Endometrial microvascular endothelial cells (primary cell): Measurements from ENCODE around the gene CCDC138. TPM values are rescaled to one million over a fixed set of nuclear protein-coding genes. Genes with fewer than 3 reads are reported as not detected.

Source experiments
- in situ Hi-C: cut with HindIII; loops from 2 replicates; pipeline ENCODE4 v1.10.0; 2017; ENCODE audit warnings: low sequenced_read_pairs, low pct_unique_long_range_greater_than_20kb; ENCODE audit errors: inconsistent ontology term
- total RNA-seq: library from RNA; depleted of rRNA; stranded (reverse); fragments of >200 nt; gene quantifications from one replicate; pipeline ENCODE4 v1.2.3, GENCODE V29; 2015; ENCODE audit errors: inconsistent ontology term

CCDC138 gene
- total RNA-seq, 1 donor from 2014 or later, result 9.8 TPM

DNA sequence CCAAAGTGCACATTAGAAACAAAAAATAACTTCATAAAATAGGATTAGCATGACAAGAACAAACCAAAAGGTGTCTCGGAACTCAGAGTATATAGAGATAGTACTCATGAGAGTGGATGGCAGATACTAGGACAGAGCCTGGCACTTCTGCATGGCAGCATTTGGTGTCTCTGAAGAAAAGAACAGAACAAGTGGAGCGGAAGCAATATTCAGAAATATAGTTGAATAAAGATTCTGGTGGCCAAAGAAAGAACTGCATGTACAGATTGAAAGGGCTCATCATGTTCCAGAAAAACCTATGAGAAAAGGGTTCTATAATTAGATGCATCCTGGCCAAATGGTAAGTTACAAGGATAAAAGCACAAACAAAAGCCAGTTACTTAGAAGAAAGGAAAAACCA lies 90.9 kb downstream of the CCDC138 start:
- in situ Hi-C loops, result no loop called here

GRCh38 chr2:108878276-108878675 lies 91.7 kb downstream of the CCDC138 start:
- in situ Hi-C loops, result no loop called here

- in situ Hi-C loops, result no loop called here
Observed at GRCh38 chr2:108884619-108885018, 98.0 kb downstream of the CCDC138 start.

DNA sequence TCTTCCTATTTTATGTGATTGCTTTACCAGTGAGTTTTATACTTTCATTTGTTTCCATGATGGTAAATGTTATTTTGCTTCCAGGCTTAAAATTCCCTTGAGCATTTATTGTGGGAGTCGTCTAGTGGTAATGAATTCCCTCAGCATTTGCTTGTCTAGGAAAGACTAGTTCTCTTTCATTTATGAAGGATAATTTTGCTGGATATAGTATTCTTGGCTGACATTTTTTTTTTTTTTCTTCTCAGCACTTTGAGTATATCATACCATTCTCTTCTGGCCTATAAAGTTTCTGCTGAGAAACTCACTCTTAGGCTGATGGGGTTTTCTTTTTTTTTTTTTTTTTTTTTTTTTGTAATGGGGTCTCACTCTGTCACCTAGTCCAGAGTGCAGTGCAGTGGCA lies 103.3 kb downstream of the CCDC138 start:
- in situ Hi-C loops, result no loop called here

- in situ Hi-C loops, result no loop called here
Observed at GRCh38 chr2:108893277-108893676, 106.7 kb downstream of the CCDC138 start.

DNA sequence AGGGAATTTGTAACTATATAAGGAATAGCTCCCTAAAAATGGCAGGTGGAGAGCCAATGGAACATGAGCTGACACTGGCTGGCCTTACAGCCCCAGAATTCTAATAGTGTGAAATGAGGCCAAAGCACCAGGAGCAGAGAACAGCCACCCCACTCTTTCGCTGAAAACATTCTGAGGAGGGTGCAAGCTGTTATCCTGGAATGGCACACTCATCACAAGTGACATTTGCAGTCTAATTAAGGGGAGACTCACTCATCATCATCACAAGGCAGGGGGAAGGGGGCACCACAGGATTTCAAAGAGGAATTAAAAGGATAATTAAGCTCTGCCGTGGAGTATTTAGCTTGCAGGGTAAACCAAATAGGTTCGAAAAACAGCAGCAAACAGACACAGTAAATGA lies 108.2 kb downstream of the CCDC138 start:
- in situ Hi-C loops, result no loop called here

GRCh38 chr2:108895188-108895587 lies 108.6 kb downstream of the CCDC138 start:
- in situ Hi-C loops, result no loop called here

DNA sequence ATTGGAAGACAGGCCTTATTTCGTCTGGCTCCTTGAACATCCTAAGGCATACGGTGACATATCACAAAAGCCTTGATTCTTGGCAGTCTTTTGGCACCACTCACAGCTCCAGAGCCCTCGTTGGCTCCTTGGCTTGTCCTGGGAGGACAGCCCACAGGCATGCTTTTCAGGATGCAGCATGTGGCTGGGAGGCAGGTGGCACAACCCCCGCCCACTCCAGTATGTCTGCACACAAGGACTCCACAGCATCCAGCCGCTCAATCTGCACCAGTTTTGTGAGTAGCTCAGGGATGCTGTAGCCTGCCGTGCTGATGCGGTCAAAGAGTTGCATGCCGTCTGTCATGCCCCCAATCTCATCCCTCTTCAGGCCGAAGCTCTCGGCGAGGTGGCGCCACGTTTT lies 110.2 kb downstream of the CCDC138 start:
- in situ Hi-C loops, result no loop called here

DNA sequence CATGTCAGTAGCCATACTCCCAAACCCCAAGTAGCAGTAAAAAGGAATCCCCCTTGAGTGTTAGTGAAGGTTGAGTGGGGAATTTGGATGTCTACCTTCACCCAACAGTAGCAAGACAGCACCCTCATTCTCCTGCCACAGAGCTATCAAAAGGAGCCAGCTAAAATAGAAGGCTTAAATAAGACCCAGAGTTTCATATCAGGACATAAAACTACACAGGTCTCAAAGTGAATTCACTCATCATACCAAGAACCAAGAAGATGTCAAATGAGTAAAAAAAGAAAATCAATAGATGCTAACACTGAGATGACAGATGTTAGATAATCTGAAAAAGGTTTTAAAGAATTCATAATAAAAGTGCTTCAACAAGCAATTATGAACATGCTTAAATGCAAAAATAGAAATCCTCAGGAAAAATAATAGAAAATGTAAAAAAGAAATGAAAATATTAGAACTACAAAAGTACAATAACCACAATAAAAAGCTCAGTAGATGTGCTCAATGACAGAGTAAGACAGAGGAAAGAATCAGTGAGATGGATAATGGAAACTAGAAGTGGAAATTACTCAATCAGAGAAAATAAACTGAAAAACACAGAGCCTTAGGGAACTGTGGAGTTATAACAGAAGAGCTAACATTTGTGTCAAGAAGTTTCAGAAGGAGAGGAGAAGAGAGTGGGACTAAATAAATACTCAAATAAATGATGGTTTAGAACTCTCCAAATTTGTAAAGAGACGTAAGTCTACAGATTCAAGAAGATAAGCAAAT lies 111.9 kb downstream of the CCDC138 start:
- in situ Hi-C loops, result no loop called here

- in situ Hi-C loops, result no loop called here
Observed at GRCh38 chr2:108904680-108905079, 118.1 kb downstream of the CCDC138 start.

DNA sequence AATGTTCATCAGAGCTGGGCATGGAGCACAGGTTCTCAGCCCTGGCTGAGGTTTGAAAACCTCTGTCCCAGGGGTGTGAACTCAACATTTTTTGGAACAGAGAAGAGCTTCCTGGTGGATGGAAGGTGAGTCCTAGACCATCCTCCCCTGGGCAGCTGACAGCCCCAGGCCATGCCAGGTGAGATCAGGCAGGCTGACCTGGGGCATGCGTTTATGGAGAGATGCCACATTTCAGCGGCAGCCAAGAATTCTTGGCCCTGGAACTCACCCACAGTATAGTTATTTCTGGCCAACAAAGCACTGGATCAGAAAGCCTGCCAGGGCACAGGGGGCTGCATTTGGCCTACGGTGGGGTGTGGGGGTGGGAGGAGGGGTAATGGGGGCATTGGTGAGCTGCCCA lies 118.6 kb downstream of the CCDC138 start:
- in situ Hi-C loops, result no loop called here

GRCh38 chr2:108905906-108906305 lies 119.3 kb downstream of the CCDC138 start:
- in situ Hi-C loops, result no loop called here

DNA sequence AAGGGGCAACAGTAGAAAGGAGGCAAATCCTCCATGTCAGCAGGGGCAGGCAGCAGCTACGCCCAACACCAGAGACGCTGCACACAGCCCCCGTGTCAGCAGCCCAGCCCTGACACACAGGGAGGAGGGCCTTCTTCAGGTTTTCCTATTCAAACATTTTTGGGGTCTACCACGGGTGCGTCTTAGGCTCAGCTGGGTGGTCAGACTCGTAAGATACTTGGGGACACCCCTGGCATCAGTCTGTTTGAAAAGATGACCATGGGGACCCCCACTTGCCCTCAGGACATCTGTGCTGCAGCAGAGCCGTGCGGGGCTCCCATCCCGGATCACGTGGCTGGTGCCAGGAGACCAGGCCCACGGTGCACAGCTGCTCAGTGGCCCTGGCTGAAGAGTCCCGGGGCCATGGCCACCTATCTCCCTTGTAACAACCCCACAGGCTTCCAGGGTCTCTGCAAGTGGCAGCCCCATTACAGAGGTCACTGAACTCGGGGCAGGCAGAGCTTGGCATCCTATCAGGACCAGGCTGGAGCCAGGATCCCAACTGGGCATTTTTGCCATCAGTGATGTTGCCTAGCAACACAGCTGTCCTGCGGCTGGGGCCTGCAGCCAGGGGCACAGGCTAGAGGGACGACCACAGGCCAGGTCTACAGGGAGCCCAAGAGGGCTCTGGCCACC lies 120.0 kb downstream of the CCDC138 start:
- in situ Hi-C loops, result no loop called here

GRCh38 chr2:108907822-108908712 lies 121.5 kb downstream of the CCDC138 start:
- in situ Hi-C loops, result no loop called here

DNA sequence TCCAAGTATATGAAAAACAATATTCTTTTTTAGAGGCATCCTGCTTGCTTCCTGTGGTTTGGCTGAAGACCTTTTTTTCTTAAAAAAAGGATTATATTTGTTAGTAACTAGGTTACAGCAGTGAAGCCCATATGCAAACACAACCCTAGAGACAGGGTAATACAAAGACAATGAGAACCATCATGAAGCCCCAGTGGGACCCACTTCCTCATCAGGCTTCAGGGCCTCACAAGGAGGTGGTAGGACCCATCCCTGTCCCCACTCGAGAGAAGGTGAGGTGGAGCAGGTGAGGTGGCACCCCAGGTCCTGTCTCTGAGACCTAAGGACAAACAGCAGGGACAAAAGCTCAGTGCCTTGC lies 122.1 kb downstream of the CCDC138 start:
- in situ Hi-C loops, result no loop called here

DNA sequence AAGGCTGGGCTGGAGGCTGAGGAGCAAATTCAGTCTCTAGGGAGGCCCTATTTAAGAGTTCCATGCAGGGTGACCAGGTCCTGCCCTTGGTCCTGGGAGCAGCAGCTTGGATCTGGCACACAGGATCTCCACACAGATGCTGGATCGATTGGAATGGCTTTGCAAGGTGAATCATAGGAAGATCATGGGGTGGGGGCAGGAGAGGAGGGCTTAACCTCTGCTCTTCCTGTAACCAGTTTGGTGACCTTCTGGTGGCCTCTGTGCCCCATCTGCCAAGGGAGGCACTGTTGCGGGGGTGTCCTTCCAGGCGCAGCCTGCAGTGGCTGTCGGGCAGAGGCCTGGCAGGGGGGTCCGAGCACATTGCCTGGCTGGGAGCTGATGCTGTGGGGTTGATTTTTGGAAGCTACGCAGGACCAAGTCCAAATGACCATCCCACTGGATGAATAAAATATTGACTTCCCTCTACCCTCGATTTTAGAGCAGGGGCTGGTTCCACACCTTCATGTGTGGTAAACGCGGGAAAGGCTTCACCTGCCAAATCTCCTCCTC lies 122.8 kb downstream of the CCDC138 start:
- in situ Hi-C loops, result no loop called here

- in situ Hi-C loops, result no loop called here
Observed at GRCh38 chr2:108910011-108910431, 123.5 kb downstream of the CCDC138 start.

- in situ Hi-C loops, result no loop called here
Observed at GRCh38 chr2:108910541-108911396, 124.2 kb downstream of the CCDC138 start.
